ENCODE results near the gene TOB1.
A peak's percentile ranks its signal among the peaks of the same experiment; 100 is the strongest.
"Not testable (repeated sequence)": the region's sequence is repeated elsewhere in the genome, so short reads cannot be mapped to it uniquely, and the experiment has no call there.

The TOB1 gene

GRCh38 chr17:50867363-50868139 is 1.4 kb upstream of the TOB1 start:
- peak; percentile 99 for DNase-seq

- DNase-seq = peak; percentile 89
Observed at GRCh38 chr17:50866950-50867362, 802 bp upstream of the TOB1 start.

- DNase-seq = peak; percentile 60
Observed at GRCh38 chr17:50865868-50866260, 290 bp downstream of the TOB1 start.

- peak; percentile 48 for DNase-seq
Observed at GRCh38 chr17:50865060-50865867, 890 bp downstream of the TOB1 start.

- no peak for DNase-seq
Observed at GRCh38 chr17:50864747-50865059, 1.5 kb downstream of the TOB1 start.

GRCh38 chr17:50863931-50864330 is 2.2 kb downstream of the TOB1 start:
- no peak for DNase-seq

GRCh38 chr17:50863221-50863843 is 2.8 kb downstream of the TOB1 start:
- DNase-seq = no peak

- no peak for DNase-seq
Observed at GRCh38 chr17:50861822-50862528, 4.2 kb downstream of the TOB1 start.

GRCh38 chr17:50861334-50861676 is 4.8 kb downstream of the TOB1 start:
- DNase-seq = no peak

- DNase-seq = not testable (repeated sequence)
Observed at GRCh38 chr17:50859727-50860126, 6.4 kb downstream of the TOB1 start.

- DNase-seq = no peak
Observed at GRCh38 chr17:50858486-50859225, 7.5 kb downstream of the TOB1 start.

- no peak for DNase-seq
Observed at GRCh38 chr17:50856431-50856830, 9.7 kb downstream of the TOB1 start.

- DNase-seq = no peak
Observed at GRCh38 chr17:50855708-50856330, 10.3 kb downstream of the TOB1 start.

GRCh38 chr17:50853781-50854180 is 12.4 kb downstream of the TOB1 start:
- no peak for DNase-seq

GRCh38 chr17:50853015-50853615 is 13.0 kb downstream of the TOB1 start:
- DNase-seq = no peak

- DNase-seq = no peak
Observed at GRCh38 chr17:50850640-50851039, 15.5 kb downstream of the TOB1 start.

GRCh38 chr17:50848711-50849110 is 17.4 kb downstream of the TOB1 start:
- DNase-seq = no peak

- no peak for DNase-seq
Observed at GRCh38 chr17:50848039-50848438, 18.1 kb downstream of the TOB1 start.

- no peak for DNase-seq
Observed at GRCh38 chr17:50847566-50847965, 18.6 kb downstream of the TOB1 start.

GRCh38 chr17:50845240-50846147 is 20.7 kb downstream of the TOB1 start:
- DNase-seq = no peak

Data from NCI-H774 (cell line).